OCI-M1 (cell line): ENCODE data around the gene ATF7IP.

Experiments
- DNase-seq: peaks from one replicate; lab custom pipeline; 2025; lab: John Stamatoyannopoulos, UW

The ATF7IP gene

DNA sequence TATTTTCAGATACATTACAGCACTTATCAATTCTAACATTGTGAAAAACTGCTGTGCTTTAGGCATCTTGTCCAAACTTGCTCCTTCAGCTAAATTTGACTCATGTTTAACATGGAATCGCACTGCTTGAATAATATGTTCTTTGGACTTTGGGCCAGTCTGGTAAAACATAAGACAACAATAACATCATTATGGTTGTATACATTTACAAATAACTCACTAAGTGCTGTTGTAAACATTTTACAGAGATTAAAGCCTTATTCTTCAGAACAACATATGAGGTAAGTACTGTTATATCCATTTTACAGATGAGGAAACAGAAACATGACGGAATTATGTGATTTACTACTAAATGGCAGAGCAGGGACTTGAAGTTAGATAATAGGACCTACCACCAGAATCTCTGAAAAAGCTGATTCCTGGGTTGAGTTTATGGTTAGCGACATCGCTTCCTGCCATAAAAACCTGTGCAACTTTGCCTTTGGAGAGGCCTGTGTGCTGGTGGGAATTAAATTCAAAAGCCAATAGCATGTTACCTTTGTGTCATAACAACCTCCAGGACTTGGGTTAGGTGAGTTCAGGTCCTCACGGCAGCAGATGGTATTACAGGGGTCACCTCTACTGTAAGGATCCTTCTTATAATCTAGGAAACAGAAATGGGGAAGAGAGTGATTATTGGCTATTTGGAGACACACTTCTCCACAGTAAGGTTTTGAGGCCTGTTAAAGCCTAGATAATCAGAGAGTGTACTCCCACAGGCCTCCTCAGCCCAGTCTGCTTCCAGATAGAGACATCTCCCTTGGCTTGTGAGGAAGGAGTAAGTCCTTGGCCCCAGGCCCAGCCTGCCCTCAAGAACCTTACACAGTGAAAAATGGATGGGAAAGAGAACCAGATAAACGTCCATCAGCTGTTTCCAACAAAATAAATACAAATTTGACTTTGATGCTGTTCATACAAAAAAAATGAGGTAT lies 140.4 kb downstream of the ATF7IP start:
- DNase-seq, result peak; percentile 76

DNA sequence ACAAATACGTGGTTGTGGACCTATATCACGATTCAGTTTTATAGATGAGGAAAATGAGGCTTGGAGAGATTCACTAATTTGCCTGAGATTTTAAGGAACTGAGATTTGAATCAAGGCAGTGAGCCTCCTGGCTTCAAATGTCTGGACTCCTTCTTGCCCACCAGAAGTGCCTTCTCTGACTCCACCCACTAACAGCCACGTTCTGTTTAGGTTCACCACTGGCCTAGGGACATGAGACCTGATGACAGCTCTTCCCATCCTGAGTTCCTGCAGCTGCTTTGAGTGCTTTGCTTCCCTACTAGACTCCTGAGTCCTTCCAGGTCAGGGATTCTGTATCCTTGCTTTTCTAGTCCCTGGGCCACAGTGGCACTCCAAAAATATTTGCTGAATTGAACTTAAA lies 145.1 kb downstream of the ATF7IP start:
- no peak for DNase-seq

DNA sequence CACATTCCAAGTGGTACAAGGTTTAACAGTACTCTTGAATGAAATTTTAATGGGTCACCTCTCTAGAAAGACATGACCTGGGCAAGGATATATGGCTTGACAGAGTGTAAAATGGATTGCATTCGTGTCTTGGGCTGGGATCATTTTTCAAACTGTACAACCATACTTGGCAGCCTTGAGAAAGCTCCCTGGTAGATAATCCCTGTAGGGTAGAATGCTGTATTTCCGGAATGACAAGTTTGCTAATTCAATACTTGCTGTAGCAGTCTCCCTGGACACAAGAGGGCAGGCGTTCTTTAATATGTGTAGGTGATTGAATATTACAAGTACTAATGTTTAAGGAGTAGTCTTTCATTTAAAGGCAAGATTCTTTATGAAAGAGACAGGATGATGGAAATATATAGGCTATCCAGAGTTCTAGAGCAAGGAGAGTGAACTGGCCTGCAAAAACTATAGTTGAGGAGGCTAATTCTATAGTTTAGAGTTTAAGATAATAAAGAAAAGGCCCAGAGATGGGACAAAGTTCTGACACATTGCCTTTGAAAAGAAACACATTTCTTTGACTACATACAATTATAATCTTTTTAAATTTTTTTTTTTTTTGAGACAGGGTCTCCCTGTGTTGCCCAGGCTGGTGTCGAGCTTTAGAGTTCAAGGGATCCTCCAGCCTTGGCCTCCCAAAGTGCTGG lies 148.8 kb downstream of the ATF7IP start:
- peak; percentile 71 for DNase-seq

DNA sequence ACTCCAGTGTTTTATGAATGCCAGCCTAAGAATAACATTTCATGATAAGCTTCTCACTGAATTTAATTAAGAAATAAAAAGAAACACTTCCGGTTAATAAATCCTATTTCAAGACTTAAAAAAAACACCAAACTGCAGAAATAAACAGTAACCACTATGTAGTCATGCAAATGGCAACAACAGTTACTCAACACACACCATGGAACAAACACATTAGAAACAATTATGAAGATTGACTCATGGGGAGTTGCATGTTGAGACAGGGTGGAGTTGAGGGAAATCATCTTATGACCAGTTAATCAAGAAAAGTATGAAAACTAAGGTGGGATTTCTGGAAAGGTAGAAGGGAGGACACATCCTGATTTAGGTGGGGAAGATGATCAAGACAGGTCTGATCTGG lies 149.5 kb downstream of the ATF7IP start:
- DNase-seq, result no peak

DNA sequence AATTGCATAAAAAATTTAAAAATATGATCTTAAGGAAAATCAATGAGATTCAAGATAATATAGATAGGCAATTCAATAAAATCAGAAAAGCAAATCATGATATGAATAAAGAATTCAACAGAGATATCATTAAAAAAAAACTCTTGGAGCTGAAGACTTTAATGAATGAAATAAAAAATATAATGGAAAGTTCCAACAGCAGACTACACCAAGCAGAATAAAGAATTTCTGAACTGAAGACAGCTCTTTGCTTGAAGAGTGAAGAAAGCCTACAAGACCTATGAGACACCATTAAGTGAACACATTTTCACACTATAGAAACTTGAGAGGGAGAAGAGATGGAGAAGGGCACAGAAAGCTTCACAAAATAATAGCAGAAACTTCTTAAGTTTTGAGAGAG lies 156.3 kb downstream of the ATF7IP start:
- DNase-seq, result no peak

DNA sequence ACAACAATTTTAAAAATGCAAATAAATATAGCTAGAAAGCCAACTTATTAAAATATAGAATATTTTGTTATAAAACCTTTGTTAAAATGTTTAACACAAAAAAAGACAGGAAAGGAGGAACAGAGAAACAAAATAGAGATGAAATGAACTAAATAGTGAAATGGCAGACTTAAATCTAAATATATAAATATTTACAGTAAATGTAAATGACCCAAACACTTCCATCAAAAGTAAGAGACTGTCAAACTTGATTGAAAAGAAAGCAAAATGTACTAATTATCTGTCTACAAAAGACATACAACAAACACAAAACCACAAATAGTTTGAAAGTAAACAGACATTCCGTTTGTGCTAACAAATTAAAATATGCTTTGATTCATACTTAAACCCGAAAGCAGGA lies 160.5 kb downstream of the ATF7IP start:
- DNase-seq, result no peak

DNA sequence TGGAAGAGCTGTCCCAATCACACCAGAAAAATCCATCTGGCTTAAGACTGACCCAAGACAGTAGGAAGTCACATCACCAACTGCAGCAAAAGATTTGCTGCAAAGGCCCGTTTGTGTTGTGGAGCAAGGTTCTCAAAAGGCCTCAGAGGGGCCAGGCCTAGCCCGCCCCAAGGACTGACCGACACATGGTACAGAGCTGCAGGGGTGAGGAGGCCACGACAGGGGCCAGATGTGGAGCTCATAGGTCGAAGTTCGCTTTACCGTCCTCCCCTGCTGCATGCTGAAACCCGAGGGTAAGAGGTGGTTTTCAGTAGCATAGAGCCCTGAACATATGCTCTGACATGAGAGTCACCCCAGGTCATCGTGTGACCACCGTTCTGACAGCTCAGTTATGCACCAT lies 166.7 kb downstream of the ATF7IP start:
- no peak for DNase-seq

DNA sequence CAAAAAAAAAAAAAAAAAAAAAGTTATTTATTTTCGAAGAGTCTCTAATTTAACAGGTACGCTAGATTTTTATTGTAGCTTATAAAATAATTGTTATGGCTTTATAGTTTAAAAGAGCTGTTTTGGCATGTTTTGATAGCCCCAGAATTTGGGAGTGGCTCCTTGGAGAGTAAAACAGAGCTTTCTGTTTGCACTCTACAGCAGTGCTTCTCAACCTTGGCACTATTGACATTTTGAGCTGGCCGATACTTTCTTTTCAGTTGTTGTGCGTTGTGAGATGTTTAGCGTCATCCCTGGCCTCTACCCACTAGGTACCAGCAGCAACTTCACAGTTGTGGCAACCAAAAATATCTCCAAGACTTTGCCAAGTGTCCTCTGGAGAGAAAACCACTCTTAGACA lies 171.6 kb downstream of the ATF7IP start:
- no peak for DNase-seq

DNA sequence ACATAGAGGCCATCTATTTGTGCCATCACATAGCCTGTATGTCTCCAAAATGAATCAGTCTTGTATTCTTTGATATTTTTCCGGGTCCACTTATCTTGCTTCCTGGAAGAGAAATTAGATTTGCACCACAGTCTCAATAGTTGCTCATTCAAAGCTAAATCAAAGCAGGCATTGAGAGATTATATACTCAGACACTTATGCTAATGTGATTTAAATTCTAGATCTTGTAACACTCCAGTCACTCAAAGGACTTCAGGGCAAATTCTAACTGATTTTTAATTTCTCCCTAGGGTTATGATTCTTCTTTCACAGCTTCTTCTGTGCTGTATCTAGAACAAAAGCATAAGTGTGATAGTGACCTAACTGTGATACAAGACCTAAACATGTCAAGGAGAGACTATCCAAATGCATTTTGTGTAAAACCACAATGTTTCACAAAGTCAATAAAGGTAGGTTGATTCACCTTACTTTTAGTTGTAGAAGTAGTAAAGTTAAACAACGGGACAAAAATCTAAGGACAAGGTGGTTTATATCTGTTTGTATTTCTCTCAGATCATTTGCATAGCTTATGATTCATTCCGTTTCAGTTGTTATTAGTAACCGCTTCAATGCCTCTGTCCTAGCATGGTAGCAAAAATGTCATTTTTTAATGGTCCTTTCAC lies 175.4 kb downstream of the ATF7IP start:
- no peak for DNase-seq

DNA sequence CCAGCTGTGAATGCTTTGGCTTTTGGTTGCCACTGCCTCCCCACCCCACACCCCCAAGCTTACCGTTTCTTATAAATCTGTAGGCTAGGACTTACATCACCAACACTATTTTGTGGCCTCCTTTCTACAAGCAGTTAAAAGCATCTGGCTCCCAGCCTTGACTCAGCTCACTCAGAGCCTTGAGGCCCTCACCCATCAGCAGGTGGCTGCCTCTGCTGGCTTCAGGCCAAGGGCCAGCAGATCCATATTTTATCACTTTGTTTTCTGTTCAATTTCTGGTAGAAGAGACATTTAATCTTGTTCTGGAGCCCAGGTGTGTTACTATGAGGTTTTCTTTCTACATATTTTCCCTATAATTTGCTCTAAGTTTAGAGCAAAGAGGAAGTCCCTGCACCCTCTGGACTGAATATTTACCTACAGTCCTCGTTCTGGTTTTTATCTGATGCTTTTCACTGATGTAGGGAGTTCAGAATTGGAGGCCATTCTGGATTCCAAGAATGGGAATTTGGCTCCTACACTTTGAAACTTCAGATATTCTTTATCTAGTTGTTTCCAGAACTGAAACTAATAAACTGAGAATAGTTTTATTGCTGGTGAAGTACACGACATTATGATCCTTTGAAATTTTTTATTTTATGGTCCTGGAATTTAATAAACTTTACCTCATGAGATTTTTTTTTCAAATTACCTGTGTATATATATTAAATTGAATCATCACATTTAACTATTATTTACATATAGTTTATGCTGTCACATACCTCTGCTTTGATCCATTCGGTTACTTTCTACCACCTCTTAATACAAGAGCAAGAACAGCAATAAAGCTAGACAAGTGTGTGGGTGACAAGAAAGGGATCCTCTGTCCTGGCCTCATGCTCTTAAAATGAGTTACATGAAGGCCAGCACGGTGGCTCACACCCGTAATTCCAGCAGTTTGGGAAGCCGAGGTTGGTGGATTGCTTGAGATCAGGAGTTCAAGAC lies 180.0 kb downstream of the ATF7IP start:
- DNase-seq, result no peak

DNA sequence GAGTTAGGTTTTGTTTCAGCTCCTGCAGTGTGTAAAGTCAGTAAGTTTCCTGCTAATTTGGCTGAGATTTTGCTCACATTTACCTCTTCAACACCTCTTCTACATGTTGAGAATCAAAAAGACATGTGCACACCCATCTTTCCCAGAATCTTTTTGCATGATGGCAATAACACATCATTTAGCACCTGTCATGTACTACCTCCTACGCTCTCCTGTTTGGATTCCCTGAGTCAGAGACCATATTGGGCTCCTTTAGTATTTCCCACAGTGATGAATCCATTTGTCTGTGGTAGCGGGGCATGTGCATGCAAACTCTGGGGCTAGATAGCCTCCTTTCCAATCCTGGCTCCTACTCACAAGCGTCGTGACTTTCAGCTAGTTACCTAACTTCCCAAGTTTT lies 182.1 kb downstream of the ATF7IP start:
- DNase-seq, result no peak

DNA sequence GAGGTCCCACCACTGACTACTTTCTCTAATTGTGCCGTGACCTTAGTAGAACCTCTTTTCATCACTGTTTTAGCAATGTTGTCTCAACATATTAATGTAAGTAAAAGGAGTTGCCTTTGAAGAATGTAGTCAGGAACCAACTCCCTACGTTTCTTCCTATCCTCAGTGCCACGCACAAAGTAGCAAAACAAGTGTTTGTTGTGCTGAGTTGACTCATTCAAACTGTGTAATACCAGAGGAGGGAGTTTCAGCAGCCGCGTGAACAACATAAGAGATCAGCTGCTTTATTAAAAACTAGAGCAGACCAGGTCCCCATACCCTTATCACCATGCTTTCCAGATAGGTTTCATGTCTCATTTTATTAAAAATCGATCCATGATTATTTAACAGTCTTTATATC lies 183.1 kb downstream of the ATF7IP start:
- no peak for DNase-seq
